ENCODE measurements around the gene TXNL1. TPM values are rescaled to one million over a fixed set of nuclear protein-coding genes. Genes with fewer than 3 reads are reported as not detected.

TXNL1 gene
- total RNA-seq: 47.4 TPM

DNA sequence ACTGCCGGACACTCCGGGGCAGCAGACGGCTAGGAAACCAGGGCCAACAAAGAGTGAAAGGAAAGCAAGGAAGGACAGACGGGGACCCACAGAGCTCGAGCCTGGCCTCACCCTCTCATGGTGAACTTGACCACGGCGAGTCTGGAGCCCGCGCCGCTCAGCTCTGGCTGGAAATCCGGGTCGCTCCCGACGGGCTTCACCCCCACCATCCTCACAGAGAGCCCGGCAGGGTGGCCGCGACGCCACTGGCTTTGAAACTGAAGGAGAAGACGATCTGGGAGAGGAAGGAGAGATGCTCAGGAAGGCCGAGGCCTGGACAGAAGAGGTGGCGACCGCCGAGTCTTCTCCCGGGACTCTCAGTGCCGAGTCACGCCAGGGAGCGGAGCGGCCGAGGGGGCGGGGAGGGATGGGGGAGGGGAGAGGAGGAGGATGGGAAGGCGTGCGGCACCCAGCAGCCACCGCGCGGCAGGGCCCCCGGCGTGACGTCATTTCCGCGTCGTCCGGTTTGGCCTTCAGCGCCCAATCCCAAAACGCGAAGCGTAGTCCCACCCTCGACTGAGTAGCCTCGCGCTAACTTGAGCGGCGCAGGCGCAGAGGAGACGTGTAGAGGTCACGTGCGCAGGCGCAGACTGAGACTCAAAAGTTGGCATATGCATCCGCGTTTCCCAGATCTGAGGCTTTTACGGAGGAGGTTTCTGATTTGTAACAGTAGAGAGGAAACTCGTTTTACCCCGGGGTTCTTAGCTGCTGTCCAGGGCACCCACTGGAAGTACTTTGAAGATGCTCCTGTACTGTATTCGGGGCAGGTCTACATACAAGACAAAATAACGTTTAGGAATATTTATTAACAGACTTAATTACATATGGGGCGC, at the start of gene TXNL1:
Gene TXNL1, minus strand, starts transcription at position 361 of the 872 bp plus-strand sequence. Its CDS starts 152 bp downstream, at position 209.

DNA sequence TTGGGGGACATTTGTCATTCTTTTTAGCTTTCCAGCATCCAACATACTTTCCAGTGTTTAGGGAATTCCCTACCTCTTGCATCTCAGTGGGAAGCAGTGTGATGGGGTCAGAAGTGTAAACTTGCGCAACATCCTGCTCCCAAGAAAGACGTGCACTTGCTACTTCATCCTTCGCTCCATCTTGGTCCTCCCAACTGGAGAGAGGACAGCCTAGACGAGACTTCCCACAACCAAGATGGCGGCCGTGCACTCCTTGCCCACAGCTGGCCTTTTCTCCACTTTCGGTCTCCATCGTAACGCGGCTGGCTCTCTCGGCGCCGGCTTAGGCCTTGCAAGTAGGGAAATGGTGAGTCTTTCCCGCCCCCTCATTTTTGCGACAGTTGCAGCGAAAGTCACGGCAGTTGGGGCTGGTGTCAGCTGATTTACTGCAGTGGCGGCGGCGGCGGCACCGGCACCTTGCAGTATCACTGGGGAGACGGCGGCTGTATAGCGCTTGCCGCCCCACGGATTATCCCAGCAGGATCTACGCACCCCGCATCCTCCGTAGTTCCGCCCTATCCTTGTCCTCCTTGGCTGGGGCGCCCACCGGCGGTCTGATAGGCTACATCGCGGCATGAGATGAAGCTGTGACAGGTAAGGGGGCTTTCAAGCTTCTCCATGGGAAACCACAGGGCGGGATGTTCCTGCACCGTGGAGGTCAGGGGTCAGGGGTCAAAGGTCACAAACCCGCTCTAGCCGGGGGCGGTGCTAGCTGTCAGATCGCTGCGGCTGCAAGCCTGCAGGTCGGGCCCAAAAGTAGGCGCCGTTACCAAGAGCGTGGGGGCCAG, 12.8 kb upstream of the TXNL1 start, which contains the start of gene WDR7:
Gene WDR7, plus strand, starts transcription at position 416 of the 827 bp plus-strand sequence. CDS start 21,157 bp downstream, outside the sequence.

Other genes with a start within 250 kb of the TXNL1 start
- gene WDR7, start 12.8 kb upstream of the TXNL1 start, total RNA-seq: 38.9 TPM